K562 (cell line): ENCODE data around the gene PRICKLE2. TPM values are rescaled to one million over a fixed set of nuclear protein-coding genes. Genes with fewer than 3 reads are reported as not detected.

ENCODE experiments used
- ATAC-seq: fragments of 200-7000 bp; cut with Tn5 transposase; 3 replicates; pipeline ENCODE4 v1.9.1; 2020; ENCODE audit warnings: moderate library complexity
- BruUV-seq: library from RNA; stranded (reverse); fragments of 400-500 nt; replicated peaks from 2 replicates; lab custom pipeline; 2021; lab: Mats Ljungman, UMichigan
- CTCF ChIA-PET: fragments of 300-600 bp; formaldehyde crosslinking; extraction: SDS; loops from one replicate; lab custom pipeline; 2021; ENCODE audit warnings: low intra/inter-chr PET ratio; lab: Yijun Ruan, JAX
- POLR2A ChIA-PET: fragments of 300-600, 350-650 bp; sonication (Branson Sonifier 250); formaldehyde crosslinking; extraction: SDS; loops from one replicate; lab custom pipeline; 2021; ENCODE audit warnings: antibody characterized with exemption, inconsistent platforms; lab: Yijun Ruan, JAX
- DNase-seq, 4 experiments: peaks; one replicate each; pipeline versions ENCODE4 v3.0.0 to v3.0.0-alpha.2; 2011 to 2018; ENCODE audit warnings: low spot score in 3 of 4, mixed read lengths in 3 of 4; ENCODE audit errors: extremely low read depth in 1 of 4
- FAIRE-seq: peaks from 2 replicates; lab custom pipeline; 2011; peaks lifted over from hg19 to GRCh38; lab: Jason Lieb, UNC
- H2AFZ ChIP-seq: 2 replicates; pipeline ENCODE4 v1.6.0; 2011; ENCODE audit warnings: low read depth, low read length, control low read depth, inconsistent platforms
- H3K27ac ChIP-seq: fragments of 200-600 bp; 3 replicates; pipeline ENCODE4 v1.8.0; 2011; ENCODE audit warnings: low read depth, mild to moderate bottlenecking, control low read depth, inconsistent platforms, low read length, moderate library complexity, mixed read lengths; ENCODE audit errors: extremely low read depth
- H3K27me3 ChIP-seq, 2 experiments: fragments of 300-600 bp in 1 of 2; 2 replicates in 1 of 2; 3 replicates in 1 of 2; pipeline versions ENCODE4 v1.6.0 to v1.8.0; 2011; ENCODE audit warnings: inconsistent platforms in 2 of 2, low read length in 2 of 2, mild to moderate bottlenecking in 1 of 2, mixed read lengths in 1 of 2, moderate library complexity in 1 of 2; ENCODE audit not compliant: control insufficient read depth in 2 of 2, insufficient read depth in 2 of 2
- H3K36me3 ChIP-seq: fragments of 300-600 bp; 3 replicates; pipeline ENCODE4 v1.8.0; 2011; ENCODE audit warnings: mild to moderate bottlenecking, low read length, inconsistent platforms; ENCODE audit not compliant: control insufficient read depth, insufficient read depth
- H3K4me1 ChIP-seq, 2 experiments: fragments of 200-600 bp in 1 of 2; replicated peaks in 1 of 2; 2 replicates in 1 of 2; 3 replicates in 1 of 2; pipeline versions ENCODE4 v1.5.1 to v1.8.0; 2011; ENCODE audit warnings: inconsistent platforms in 2 of 2, low read length in 2 of 2, mild to moderate bottlenecking in 1 of 2, mixed read lengths in 1 of 2, moderate library complexity in 1 of 2; ENCODE audit not compliant: control insufficient read depth in 2 of 2, insufficient read depth in 2 of 2
- H3K4me2 ChIP-seq: 2 replicates; pipeline ENCODE4 v1.6.1; 2011; ENCODE audit warnings: low read length, control low read depth, inconsistent platforms, mixed read lengths; ENCODE audit not compliant: insufficient read depth
- H3K4me3 ChIP-seq: fragments of 200-600 bp; sonication (generic), shearing (Covaris generic); 2 replicates; pipeline ENCODE4 v1.5.1; 2016; ENCODE audit warnings: control low read depth, inconsistent platforms
- H3K79me2 ChIP-seq: fragments of 200-600 bp; 3 replicates; pipeline ENCODE4 v1.8.0; 2011; ENCODE audit warnings: low read length, inconsistent platforms; ENCODE audit not compliant: control insufficient read depth, insufficient read depth
- H3K9ac ChIP-seq, 2 experiments: 2 replicates each; pipeline versions ENCODE4 v1.6.0 to v1.6.1; 2011; ENCODE audit warnings: low read depth in 2 of 2, low read length in 2 of 2, control low read depth in 1 of 2, inconsistent platforms in 1 of 2, mild to moderate bottlenecking in 1 of 2, mixed read lengths in 1 of 2; ENCODE audit not compliant: insufficient read depth in 1 of 2
- H3K9me1 ChIP-seq: one replicate; pipeline ENCODE4 v1.6.0; 2011; ENCODE audit warnings: inconsistent platforms, mild to moderate bottlenecking, low read length, moderate library complexity; ENCODE audit not compliant: control insufficient read depth, insufficient read depth
- H3K9me3 ChIP-seq: replicated peaks from 2 replicates; pipeline ENCODE4 v1.5.1; 2011; ENCODE audit warnings: low read depth, low read length, inconsistent platforms; ENCODE audit not compliant: control insufficient read depth, insufficient read depth
- H4K20me1 ChIP-seq: replicated peaks from 2 replicates; pipeline ENCODE4 v1.6.1; 2011; ENCODE audit warnings: low read length, inconsistent platforms, mixed read lengths; ENCODE audit not compliant: control insufficient read depth, insufficient read depth
- BRCA1 ChIP-seq, 2 experiments: fragments of 450-650 bp in 1 of 2; sonication (generic) in 1 of 2; formaldehyde crosslinking in 1 of 2; IDR thresholded peaks; 2 replicates each; pipeline versions ENCODE4 v1.5.0 to v1.6.1; 2017 to 2020; ENCODE audit warnings: mild to moderate bottlenecking in 1 of 2, missing genetic modification reagents in 1 of 2
- CSDE1 ChIP-seq, 2 experiments: fragments of 450-650 bp; IDR thresholded peaks; 2 replicates each; pipeline ENCODE4 v1.6.1; 2016; ENCODE audit warnings: mild to moderate bottlenecking in 1 of 2
- DLX4 ChIP-seq: fragments of 250-450 bp; sonication (Bioruptor Pico); IDR thresholded peaks from 2 replicates; pipeline ENCODE4 v1.6.1; 2021; ENCODE audit warnings: mild to moderate bottlenecking
- EGR1 ChIP-seq: fragments of 450-650 bp; conservative IDR thresholded peaks from 2 replicates; pipeline ENCODE4 v1.6.1; 2017; ENCODE audit warnings: mild to moderate bottlenecking
- KLF6 ChIP-seq: fragments of 250-450 bp; sonication (Bioruptor Pico); IDR thresholded peaks from 2 replicates; pipeline ENCODE4 v1.4.0; 2020; ENCODE audit warnings: mild to moderate bottlenecking, moderate library complexity, borderline replicate concordance
- NCOA4 ChIP-seq: fragments of 450-650 bp; IDR thresholded peaks from 2 replicates; pipeline ENCODE4 v1.6.1; 2018; ENCODE audit warnings: mild to moderate bottlenecking; ENCODE audit not compliant: partially characterized antibody
- RB1 ChIP-seq: fragments of 450-650 bp; IDR thresholded peaks from 2 replicates; pipeline ENCODE4 v1.6.1; 2017; ENCODE audit warnings: low read depth, mild to moderate bottlenecking
- RBM39 ChIP-seq: fragments of 200-400 bp; formaldehyde crosslinking; optimal IDR thresholded peaks from 2 replicates; pipeline ENCODE3; 2018; ENCODE audit warnings: low read depth, low read length
- SNRNP70 ChIP-seq: fragments of 200-400 bp; formaldehyde crosslinking; optimal IDR thresholded peaks from 2 replicates; pipeline ENCODE3; 2017; ENCODE audit warnings: low read depth, low read length
- TAF1 ChIP-seq: IDR thresholded peaks from 2 replicates; pipeline ENCODE4 v1.6.1; 2011; ENCODE audit warnings: mild to moderate bottlenecking, low read length, moderate library complexity; ENCODE audit not compliant: insufficient read depth, control insufficient read depth, severe bottlenecking; ENCODE audit errors: extremely low read depth
- ZBED1 ChIP-seq: IDR thresholded peaks from 2 replicates; pipeline ENCODE4 v1.6.1; 2014
- ZNF124 ChIP-seq: sonication (generic); formaldehyde crosslinking; IDR thresholded peaks from 2 replicates; pipeline ENCODE4 v1.8.1; 2022; ENCODE audit warnings: missing genetic modification reagents
- ZNF133 ChIP-seq: fragments of 250-450 bp; sonication (Bioruptor Pico); IDR thresholded peaks from 2 replicates; pipeline ENCODE4 v1.4.0; 2020; ENCODE audit warnings: mild to moderate bottlenecking
- ZNF165 ChIP-seq: fragments of 250-450 bp; sonication (Bioruptor Pico); IDR thresholded peaks from 2 replicates; pipeline ENCODE4 v1.4.0; 2020; ENCODE audit warnings: borderline replicate concordance
- ZNF274 ChIP-seq: IDR thresholded peaks from 2 replicates; pipeline ENCODE4 v1.6.1; 2011; ENCODE audit warnings: low read depth, mild to moderate bottlenecking, low read length, moderate library complexity, borderline replicate concordance
- ZNF395 ChIP-seq: fragments of 200-800 bp; sonication (Bioruptor generic); IDR thresholded peaks from 2 replicates; pipeline ENCODE4 v1.6.1; 2017; ENCODE audit warnings: missing genetic modification characterization, missing compliant biosample characterization
- WGBS: fragments of 100-300 bp; shearing (Covaris generic); methylation state at CpG from one replicate; pipeline ENCODE4 v1.1.6; 2016; ENCODE audit warnings: low coverage, mixed read lengths; ENCODE audit not compliant: insufficient coverage; ENCODE audit errors: missing lambda C conversion rate; 5-methylcytosine and 5-hydroxymethylcytosine counted together
- in situ Hi-C: fragments of 300-500 bp; cut with MboI; formaldehyde crosslinking; loops from 4 replicates; pipeline ENCODE4 v1.15.0; 2018; ENCODE audit warnings: inconsistent platforms, mixed read lengths
- intact Hi-C: fragments of 100-400 bp; cut with micrococcal nuclease; formaldehyde crosslinking; loops from 2 replicates; pipeline ENCODE4 v1.14.2; 2022
- polyA plus RNA-seq, 8 experiments: library from polyadenylated mRNA; depleted of rRNA in 4 of 8; stranded (reverse) in 5 of 8; unstranded in 3 of 8; fragments of >200 nt; fragmentation: Nextera tagmentation in 2 of 8; fragmentation: Illumina TruSeq in 1 of 8; extraction: Ambion mirVana in 2 of 8; extraction: Trizol in 1 of 8; gene quantifications; 2 replicates each; pipeline versions ENCODE4 v1.2.1 to v1.2.3, GENCODE V29; 2011 to 2014; ENCODE audit warnings: inconsistent platforms in 1 of 8, missing spikeins in 1 of 8
- total RNA-seq, 7 experiments: library from RNA; depleted of rRNA in 6 of 7; stranded (reverse); fragments of >200 nt in 6 of 7; fragmentation: Illumina TruSeq in 2 of 7; extraction: Trizol in 2 of 7; gene quantifications; 2 replicates each; pipeline versions ENCODE4 v1.2.1 to v1.2.3, GENCODE V29; 2011 to 2021; ENCODE audit warnings: low replicate concordance in 1 of 7
- TF ChIP-seq, protein P1 (sequence below): fragments of 250-450 bp; sonication (Bioruptor Pico); IDR thresholded peaks from 2 replicates; pipeline ENCODE4 v1.4.0; 2020; ENCODE audit warnings: mild to moderate bottlenecking, moderate library complexity

PRICKLE2 gene
- total and polyA plus RNA-seq, 9 of the 15 experiments (the other 6 are each of a cell fraction or from before 2014, with no cell fraction given), result 0.07 to 0.09 TPM; not detected in 7

GRCh38 chr3:64251019-64251418 is 25.8 kb upstream of the PRICKLE2 start:
- H3K4me2 ChIP-seq, result no peak overlapping the region
- H3K36me3 ChIP-seq, result no peaks in the 10 kb centered on the region
- no peaks in the 10 kb centered on the region for H3K9me3 ChIP-seq
- H3K27me3 ChIP-seq, result no peaks in the 10 kb centered on the region
- POLR2A ChIA-PET, result interaction anchor here (0.7 kb wide), 1 partner anchor 162 kb away, joined by 3 read pairs; no protein-coding TSS in a partner anchor
- no peak for ATAC-seq
- DNase-seq, result no peak
- no peaks in the 10 kb centered on the region for H3K79me2 ChIP-seq
- TF ChIP-seq EGR1, result no peak
- no peak for TF ChIP-seq NCOA4
- no peak for TF ChIP-seq ZNF274
- no peak for TF ChIP-seq ZNF124 (CRISPR knock-in tag)
- TF ChIP-seq BRCA1 (IDR thresholded peaks at IDR 0.05), result no peak
- TF ChIP-seq BRCA1 (CRISPR knock-in tag; IDR thresholded peaks at IDR 0.05), result no peak
- TF ChIP-seq TAF1, result no peak
- TF ChIP-seq SNRNP70, result no peak
- no peak for TF ChIP-seq ZNF395 (CRISPR knock-in tag)
- no peak for TF ChIP-seq RB1
- TF ChIP-seq RBM39, result no peak
- TF ChIP-seq DLX4 (CRISPR knock-in tag), result no peak
- TF ChIP-seq ZNF165 (CRISPR knock-in tag), result no peak
- no peak for TF ChIP-seq ZBED1
- TF ChIP-seq ZNF133 (CRISPR knock-in tag), result no peak
- TF ChIP-seq, protein P1, sequence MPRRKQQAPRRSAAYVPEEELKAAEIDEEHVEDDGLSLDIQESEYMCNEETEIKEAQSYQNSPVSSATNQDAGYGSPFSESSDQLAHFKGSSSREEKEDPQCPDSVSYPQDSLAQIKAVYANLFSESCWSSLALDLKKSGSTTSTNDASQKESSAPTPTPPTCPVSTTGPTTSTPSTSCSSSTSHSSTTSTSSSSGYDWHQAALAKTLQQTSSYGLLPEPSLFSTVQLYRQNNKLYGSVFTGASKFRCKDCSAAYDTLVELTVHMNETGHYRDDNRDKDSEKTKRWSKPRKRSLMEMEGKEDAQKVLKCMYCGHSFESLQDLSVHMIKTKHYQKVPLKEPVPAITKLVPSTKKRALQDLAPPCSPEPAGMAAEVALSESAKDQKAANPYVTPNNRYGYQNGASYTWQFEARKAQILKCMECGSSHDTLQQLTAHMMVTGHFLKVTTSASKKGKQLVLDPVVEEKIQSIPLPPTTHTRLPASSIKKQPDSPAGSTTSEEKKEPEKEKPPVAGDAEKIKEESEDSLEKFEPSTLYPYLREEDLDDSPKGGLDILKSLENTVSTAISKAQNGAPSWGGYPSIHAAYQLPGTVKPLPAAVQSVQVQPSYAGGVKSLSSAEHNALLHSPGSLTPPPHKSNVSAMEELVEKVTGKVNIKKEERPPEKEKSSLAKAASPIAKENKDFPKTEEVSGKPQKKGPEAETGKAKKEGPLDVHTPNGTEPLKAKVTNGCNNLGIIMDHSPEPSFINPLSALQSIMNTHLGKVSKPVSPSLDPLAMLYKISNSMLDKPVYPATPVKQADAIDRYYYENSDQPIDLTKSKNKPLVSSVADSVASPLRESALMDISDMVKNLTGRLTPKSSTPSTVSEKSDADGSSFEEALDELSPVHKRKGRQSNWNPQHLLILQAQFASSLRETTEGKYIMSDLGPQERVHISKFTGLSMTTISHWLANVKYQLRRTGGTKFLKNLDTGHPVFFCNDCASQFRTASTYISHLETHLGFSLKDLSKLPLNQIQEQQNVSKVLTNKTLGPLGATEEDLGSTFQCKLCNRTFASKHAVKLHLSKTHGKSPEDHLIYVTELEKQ, result no peak
- no peak for TF ChIP-seq KLF6
- TF ChIP-seq CSDE1 (IDR thresholded peaks at IDR 0.05), result no peak
- no peak overlapping the region for H3K27ac ChIP-seq
- in situ Hi-C loops (no loop called here), intact Hi-C loops (no loop called here)
- WGBS, result 4% methylated on average over 3 of the region's 3 CpGs
- no peak overlapping the region for H3K4me3 ChIP-seq
- H3K9ac ChIP-seq, result no peak overlapping the region
- no peaks in the 10 kb centered on the region for H3K9me1 ChIP-seq
- no TSS peak for BruUV-seq
- CTCF ChIA-PET, result no interaction called here
- no peak overlapping the region for H2AFZ ChIP-seq
- H3K4me1 ChIP-seq, result no peaks in the 10 kb centered on the region
- FAIRE-seq, result no peak
- H4K20me1 ChIP-seq, result no peaks in the 10 kb centered on the region
